ENCODE results near the gene GPR137C. TPM values are rescaled to one million over a fixed set of nuclear protein-coding genes. Genes with fewer than 3 reads are reported as not detected.
A peak's percentile ranks its signal among the peaks of the same experiment; 100 is the strongest.

Gene GPR137C
- total RNA-seq, 1 experiment from 2014 or later = 2.7 TPM

DNA sequence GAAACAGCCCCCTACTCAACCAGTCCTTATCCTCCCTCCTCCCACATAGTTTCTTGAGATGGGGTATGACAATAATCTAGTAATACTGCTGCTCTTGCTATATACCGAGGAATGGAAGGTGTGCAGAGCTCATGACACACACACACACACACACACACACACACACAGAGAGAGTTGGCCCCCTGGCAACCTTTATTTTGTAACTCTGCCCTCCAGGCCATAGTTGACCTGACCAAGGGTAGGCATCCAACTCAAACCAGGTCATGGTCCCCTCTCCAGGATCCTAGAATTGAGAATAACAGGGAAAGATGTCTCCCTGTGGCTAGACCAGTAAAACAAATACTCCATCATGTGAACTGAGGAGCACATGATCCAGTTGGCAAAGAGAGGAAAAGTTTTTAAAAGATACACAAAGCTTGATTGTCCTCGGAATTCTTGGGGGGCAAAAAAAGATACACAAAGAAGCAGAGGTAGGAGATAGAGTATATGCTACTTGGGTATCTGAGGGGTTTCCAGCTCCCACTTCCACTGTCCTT lies 131.4 kb downstream of the GPR137C start:
- no peak overlapping the region for H3K4me3 Mint-ChIP-seq
- peaks cover 28% of the 10 kb centered on the region for H3K4me1 Mint-ChIP-seq
- no peak for TF ChIP-seq E2F1 (CRISPR knock-in tag; IDR thresholded peaks at IDR 0.05)
- TF ChIP-seq OVOL2 (CRISPR knock-in tag; IDR thresholded peaks at IDR 0.05; ENCODE audit: borderline replicate concordance) = no peak
- no peak for TF ChIP-seq NR3C1 (CRISPR knock-in tag; conservative IDR thresholded peaks at IDR 0.05; ENCODE audit: low read depth)
- TF ChIP-seq RELA (CRISPR knock-in tag; IDR thresholded peaks at IDR 0.05; ENCODE audit: borderline replicate concordance) = no peak
- TF ChIP-seq NR2C2 (CRISPR knock-in tag; IDR thresholded peaks at IDR 0.05) = no peak
- TF ChIP-seq ZNF232 (CRISPR knock-in tag; IDR thresholded peaks at IDR 0.05) = no peak
- TF ChIP-seq, protein P1, sequence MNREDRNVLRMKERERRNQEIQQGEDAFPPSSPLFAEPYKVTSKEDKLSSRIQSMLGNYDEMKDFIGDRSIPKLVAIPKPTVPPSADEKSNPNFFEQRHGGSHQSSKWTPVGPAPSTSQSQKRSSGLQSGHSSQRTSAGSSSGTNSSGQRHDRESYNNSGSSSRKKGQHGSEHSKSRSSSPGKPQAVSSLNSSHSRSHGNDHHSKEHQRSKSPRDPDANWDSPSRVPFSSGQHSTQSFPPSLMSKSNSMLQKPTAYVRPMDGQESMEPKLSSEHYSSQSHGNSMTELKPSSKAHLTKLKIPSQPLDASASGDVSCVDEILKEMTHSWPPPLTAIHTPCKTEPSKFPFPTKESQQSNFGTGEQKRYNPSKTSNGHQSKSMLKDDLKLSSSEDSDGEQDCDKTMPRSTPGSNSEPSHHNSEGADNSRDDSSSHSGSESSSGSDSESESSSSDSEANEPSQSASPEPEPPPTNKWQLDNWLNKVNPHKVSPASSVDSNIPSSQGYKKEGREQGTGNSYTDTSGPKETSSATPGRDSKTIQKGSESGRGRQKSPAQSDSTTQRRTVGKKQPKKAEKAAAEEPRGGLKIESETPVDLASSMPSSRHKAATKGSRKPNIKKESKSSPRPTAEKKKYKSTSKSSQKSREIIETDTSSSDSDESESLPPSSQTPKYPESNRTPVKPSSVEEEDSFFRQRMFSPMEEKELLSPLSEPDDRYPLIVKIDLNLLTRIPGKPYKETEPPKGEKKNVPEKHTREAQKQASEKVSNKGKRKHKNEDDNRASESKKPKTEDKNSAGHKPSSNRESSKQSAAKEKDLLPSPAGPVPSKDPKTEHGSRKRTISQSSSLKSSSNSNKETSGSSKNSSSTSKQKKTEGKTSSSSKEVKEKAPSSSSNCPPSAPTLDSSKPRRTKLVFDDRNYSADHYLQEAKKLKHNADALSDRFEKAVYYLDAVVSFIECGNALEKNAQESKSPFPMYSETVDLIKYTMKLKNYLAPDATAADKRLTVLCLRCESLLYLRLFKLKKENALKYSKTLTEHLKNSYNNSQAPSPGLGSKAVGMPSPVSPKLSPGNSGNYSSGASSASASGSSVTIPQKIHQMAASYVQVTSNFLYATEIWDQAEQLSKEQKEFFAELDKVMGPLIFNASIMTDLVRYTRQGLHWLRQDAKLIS (CRISPR knock-in tag; IDR thresholded peaks at IDR 0.05; ENCODE audit: borderline replicate concordance) = no peak
- POLR2A ChIA-PET = no interaction called here
- CTCF ChIA-PET = interaction anchor here (0.7 kb wide), 1 partner anchor 12 kb away, joined by 5 read pairs; no protein-coding TSS in a partner anchor
- H3K27me3 Mint-ChIP-seq (ENCODE audit: low read depth) = no peaks in the 10 kb centered on the region
- H3K36me3 Mint-ChIP-seq = peaks cover 4% of the 10 kb centered on the region; the same call in 1 of the 2 replicates
- no peak for ATAC-seq
- H3K9me3 Mint-ChIP-seq = no peaks in the 10 kb centered on the region
- no peak for DNase-seq (ENCODE audit: low spot score)
- no peak overlapping the region for H3K27ac Mint-ChIP-seq

- ATAC-seq (peak; percentile 51), DNase-seq (ENCODE audit: low spot score) (no peak)
- TF ChIP-seq E2F4 (CRISPR knock-in tag; IDR thresholded peaks at IDR 0.05; ENCODE audit: borderline replicate concordance, low read depth) = no peak
- TF ChIP-seq GRHL2 (CRISPR knock-in tag; IDR thresholded peaks at IDR 0.05; ENCODE audit: insufficient replicate concordance, severe bottlenecking) = no peak
- no peak for TF ChIP-seq ZNF138 (CRISPR knock-in tag; conservative IDR thresholded peaks at IDR 0.05)
- TF ChIP-seq, protein P2, sequence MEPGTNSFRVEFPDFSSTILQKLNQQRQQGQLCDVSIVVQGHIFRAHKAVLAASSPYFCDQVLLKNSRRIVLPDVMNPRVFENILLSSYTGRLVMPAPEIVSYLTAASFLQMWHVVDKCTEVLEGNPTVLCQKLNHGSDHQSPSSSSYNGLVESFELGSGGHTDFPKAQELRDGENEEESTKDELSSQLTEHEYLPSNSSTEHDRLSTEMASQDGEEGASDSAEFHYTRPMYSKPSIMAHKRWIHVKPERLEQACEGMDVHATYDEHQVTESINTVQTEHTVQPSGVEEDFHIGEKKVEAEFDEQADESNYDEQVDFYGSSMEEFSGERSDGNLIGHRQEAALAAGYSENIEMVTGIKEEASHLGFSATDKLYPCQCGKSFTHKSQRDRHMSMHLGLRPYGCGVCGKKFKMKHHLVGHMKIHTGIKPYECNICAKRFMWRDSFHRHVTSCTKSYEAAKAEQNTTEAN (CRISPR knock-in tag; IDR thresholded peaks at IDR 0.05) = no peak
- TF ChIP-seq ZNF416 (CRISPR knock-in tag; IDR thresholded peaks at IDR 0.05) = no peak
- Mint-ChIP-seq H3K36me3 (no peaks in the 10 kb centered on the region), H3K9me3 (no peaks in the 10 kb centered on the region), H3K4me1 (peaks cover 29% of the 10 kb centered on the region), H3K27me3 (ENCODE audit: low read depth) (no peaks in the 10 kb centered on the region), H3K4me3 (0 out of 2 replicates have a peak overlapping the region, but pooled peaks have one; percentile 23), H3K27ac (0 out of 2 replicates have a peak overlapping the region, but pooled peaks have one; percentile 24)
- POLR2A ChIA-PET = no interaction called here
- CTCF ChIA-PET = interaction anchor here (0.6 kb wide), 1 partner anchor 26 kb away, joined by 4 read pairs; no protein-coding TSS in a partner anchor
These were observed 133.5 kb downstream of the GPR137C start for GRCh38 chr14:52686176-52686575.

Other genes starting within 250 kb of the GPR137C start
- 0.92 to 1.2 TPM (median 0.99 TPM) in 3 replicates for gene PTGER2, start 238.5 kb upstream of the GPR137C start, total RNA-seq (2021)
- 10.9 to 11.4 TPM (median 11.3 TPM) in 3 replicates for gene TXNDC16, start 331 bp upstream of the GPR137C start, total RNA-seq (2021)
- gene ERO1A, start 142.7 kb downstream of the GPR137C start, total RNA-seq (2021) = 44.6 to 58.8 TPM (median 57.8 TPM) in 3 replicates
- 74.7 to 96.4 TPM (median 89.1 TPM) in 3 replicates for gene PSMC6, start 154.4 kb downstream of the GPR137C start, total RNA-seq (2021)
- 21.1 to 22.8 TPM (median 21.4 TPM) in 3 replicates for gene STYX, start 177.3 kb downstream of the GPR137C start, total RNA-seq (2021)
- 39.5 to 43.5 TPM (median 43.5 TPM) in 3 replicates for gene GNPNAT1, start 238.8 kb downstream of the GPR137C start, total RNA-seq (2021)